K562 (cell line): ENCODE measurements around the gene PAIP1. TPM values are rescaled to one million over a fixed set of nuclear protein-coding genes. Genes with fewer than 3 reads are reported as not detected.

Source experiments
- CBX5 ChIP-seq: IDR thresholded peaks from 2 replicates; pipeline ENCODE4 v1.6.1; 2014; ENCODE audit warnings: low read depth, borderline replicate concordance
- EP300 ChIP-seq: IDR thresholded peaks from 2 replicates; pipeline ENCODE4 v1.6.1; 2012; ENCODE audit warnings: low read length, improper control_type of control experiment
- FOXA1 ChIP-seq: fragments of 450-650 bp; IDR thresholded peaks from 2 replicates; pipeline ENCODE4 v1.6.1; 2016; ENCODE audit warnings: mild to moderate bottlenecking, borderline replicate concordance
- HDAC2 ChIP-seq: fragments of 450-650 bp; IDR thresholded peaks from 2 replicates; pipeline ENCODE4 v1.6.1; 2016; ENCODE audit warnings: mild to moderate bottlenecking
- HEY1 ChIP-seq: fragments of 250-450 bp; sonication (Bioruptor Pico); IDR thresholded peaks from 2 replicates; pipeline ENCODE4 v1.5.0; 2020; ENCODE audit warnings: mild to moderate bottlenecking, moderate library complexity, borderline replicate concordance
- HLTF ChIP-seq: fragments of 450-650 bp; IDR thresholded peaks from 2 replicates; pipeline ENCODE4 v1.6.1; 2016
- MLLT1 ChIP-seq, 2 experiments: fragments of 450-650 bp; IDR thresholded peaks; 2 replicates each; pipeline ENCODE4 v1.6.1; 2016
- MXI1 ChIP-seq: IDR thresholded peaks from 2 replicates; pipeline ENCODE4 v1.6.1; 2011; ENCODE audit warnings: low read depth, mild to moderate bottlenecking, improper control_type of control experiment, low read length
- SMARCE1 ChIP-seq: fragments of 450-650 bp; IDR thresholded peaks from 2 replicates; pipeline ENCODE4 v1.7.1; 2016; ENCODE audit warnings: mild to moderate bottlenecking
- TCF7 ChIP-seq: sonication (generic); IDR thresholded peaks from 2 replicates; pipeline ENCODE4 v1.6.1; 2016; ENCODE audit warnings: antibody characterized with exemption, borderline replicate concordance
- TCFL5 ChIP-seq: fragments of 250-450 bp; sonication (Bioruptor Pico); conservative IDR thresholded peaks from 2 replicates; pipeline ENCODE4 v1.6.1; 2021; ENCODE audit warnings: mild to moderate bottlenecking, moderate library complexity, matching md5 sums
- ZBTB49 ChIP-seq: sonication (generic); formaldehyde crosslinking; IDR thresholded peaks from 2 replicates; pipeline ENCODE4 v1.8.0; 2022; ENCODE audit warnings: missing genetic modification reagents, mild to moderate bottlenecking, borderline replicate concordance
- ZNF668 ChIP-seq: fragments of 250-450 bp; sonication (Bioruptor Pico); IDR thresholded peaks from 2 replicates; pipeline ENCODE4 v1.8.0; 2022; ENCODE audit warnings: mild to moderate bottlenecking, inconsistent platforms
- polyA plus RNA-seq, 8 experiments: library from polyadenylated mRNA; depleted of rRNA in 4 of 8; stranded (reverse) in 5 of 8; unstranded in 3 of 8; fragments of >200 nt; fragmentation: Nextera tagmentation in 2 of 8; fragmentation: Illumina TruSeq in 1 of 8; extraction: Ambion mirVana in 2 of 8; extraction: Trizol in 1 of 8; gene quantifications; 2 replicates each; pipeline versions ENCODE4 v1.2.1 to v1.2.3, GENCODE V29; 2011 to 2014; ENCODE audit warnings: inconsistent platforms in 1 of 8, missing spikeins in 1 of 8
- total RNA-seq, 7 experiments: library from RNA; depleted of rRNA in 6 of 7; stranded (reverse); fragments of >200 nt in 6 of 7; fragmentation: Illumina TruSeq in 2 of 7; extraction: Trizol in 2 of 7; gene quantifications; 2 replicates each; pipeline versions ENCODE4 v1.2.1 to v1.2.3, GENCODE V29; 2011 to 2021; ENCODE audit warnings: low replicate concordance in 1 of 7
- TF ChIP-seq, protein P1 (sequence below): sonication (generic); formaldehyde crosslinking; IDR thresholded peaks from 2 replicates; pipeline ENCODE4 v1.4.0; 2020; ENCODE audit warnings: mild to moderate bottlenecking, missing genetic modification reagents
- TF ChIP-seq, protein P2 (sequence below), 2 experiments: fragments of 200-800 bp in 1 of 2; sonication (Bioruptor generic) in 1 of 2; sonication (generic) in 1 of 2; formaldehyde crosslinking in 1 of 2; IDR thresholded peaks in 1 of 2; conservative IDR thresholded peaks in 1 of 2; 2 replicates each; pipeline versions ENCODE4 v1.5.0 to v1.6.1; 2016 to 2020; ENCODE audit warnings: missing compliant biosample characterization in 1 of 2, missing genetic modification characterization in 1 of 2, missing genetic modification reagents in 1 of 2
- TF ChIP-seq, protein P3 (sequence below): fragments of 250-450 bp; sonication (Bioruptor Pico); IDR thresholded peaks from 2 replicates; pipeline ENCODE4 v1.8.0; 2021; ENCODE audit warnings: mild to moderate bottlenecking, moderate library complexity

The PAIP1 gene
- total and polyA plus RNA-seq, 9 of the 15 experiments (the other 6 are each of a cell fraction or from before 2014, with no cell fraction given): 51.7 to 181 (median 102) TPM

DNA sequence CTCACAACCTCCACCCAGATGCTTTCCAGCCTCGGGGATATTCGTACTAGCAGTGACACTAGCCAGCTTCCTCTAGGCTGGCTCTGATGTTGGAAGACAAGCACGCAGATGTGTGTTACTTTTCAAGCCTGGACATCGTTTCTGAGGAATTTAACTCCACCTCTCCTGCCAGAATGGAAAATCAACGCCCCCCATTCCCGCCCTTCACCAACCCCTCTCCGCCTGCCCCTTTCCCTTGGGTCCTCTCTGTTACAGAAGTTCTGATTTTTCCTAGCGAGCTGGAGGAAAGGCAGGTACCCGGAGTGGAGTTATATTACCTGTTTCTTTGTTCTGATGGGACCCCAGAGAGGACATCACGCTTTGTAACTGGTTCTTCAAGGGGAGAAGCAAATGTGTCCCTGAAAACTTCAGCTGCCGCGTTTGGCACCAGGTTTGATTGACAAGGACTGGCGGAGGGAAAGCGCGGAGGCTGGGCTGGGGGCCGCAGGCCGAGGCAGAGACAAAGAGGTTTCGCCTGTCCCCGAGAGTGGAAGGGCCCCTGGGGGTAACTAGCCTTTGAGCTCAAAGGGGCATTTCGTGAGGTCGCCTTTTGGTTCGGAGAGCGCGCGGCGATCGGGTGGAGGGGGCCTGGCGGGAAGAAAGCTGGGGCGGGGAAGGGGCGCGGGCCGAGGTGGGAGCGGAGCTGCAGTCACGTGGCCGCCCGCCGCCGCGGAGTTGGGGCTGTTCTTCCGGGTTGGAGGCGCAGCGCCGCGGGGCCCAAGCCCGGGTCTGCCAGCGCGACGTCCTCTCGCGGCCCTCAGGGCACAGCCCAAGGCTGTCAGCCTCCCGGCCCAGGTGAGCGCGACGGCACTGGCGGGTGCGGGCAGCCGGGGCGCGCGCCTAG lies 45.8 kb upstream of the PAIP1 start, which contains the start of gene NNT (continued):
- TF ChIP-seq ZNF668 (CRISPR knock-in tag) (no peak), EP300 (no peak; the same call in 1 of the 2 replicates), MXI1 (peak; percentile 46; the same call in 1 of the 2 replicates), HDAC2 (no peak), ZBTB49 (CRISPR knock-in tag) (no peak), TCFL5 (CRISPR knock-in tag) (no peak), HEY1 (CRISPR knock-in tag) (no peak), HLTF (no peak), MLLT1 (IDR thresholded peaks at IDR 0.05) (0 out of 4 replicates have a peak, but pooled peaks of 1 of the 2 experiments have one; percentile 20), CBX5 (no peak), FOXA1 (no peak), TCF7 (no peak), SMARCE1 (0 out of 2 replicates have a peak, but pooled peaks have one; percentile 5)
- TF ChIP-seq, protein P1, sequence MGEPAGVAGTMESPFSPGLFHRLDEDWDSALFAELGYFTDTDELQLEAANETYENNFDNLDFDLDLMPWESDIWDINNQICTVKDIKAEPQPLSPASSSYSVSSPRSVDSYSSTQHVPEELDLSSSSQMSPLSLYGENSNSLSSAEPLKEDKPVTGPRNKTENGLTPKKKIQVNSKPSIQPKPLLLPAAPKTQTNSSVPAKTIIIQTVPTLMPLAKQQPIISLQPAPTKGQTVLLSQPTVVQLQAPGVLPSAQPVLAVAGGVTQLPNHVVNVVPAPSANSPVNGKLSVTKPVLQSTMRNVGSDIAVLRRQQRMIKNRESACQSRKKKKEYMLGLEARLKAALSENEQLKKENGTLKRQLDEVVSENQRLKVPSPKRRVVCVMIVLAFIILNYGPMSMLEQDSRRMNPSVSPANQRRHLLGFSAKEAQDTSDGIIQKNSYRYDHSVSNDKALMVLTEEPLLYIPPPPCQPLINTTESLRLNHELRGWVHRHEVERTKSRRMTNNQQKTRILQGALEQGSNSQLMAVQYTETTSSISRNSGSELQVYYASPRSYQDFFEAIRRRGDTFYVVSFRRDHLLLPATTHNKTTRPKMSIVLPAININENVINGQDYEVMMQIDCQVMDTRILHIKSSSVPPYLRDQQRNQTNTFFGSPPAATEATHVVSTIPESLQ (CRISPR knock-in tag): peak; percentile 97
- TF ChIP-seq, protein P2, sequence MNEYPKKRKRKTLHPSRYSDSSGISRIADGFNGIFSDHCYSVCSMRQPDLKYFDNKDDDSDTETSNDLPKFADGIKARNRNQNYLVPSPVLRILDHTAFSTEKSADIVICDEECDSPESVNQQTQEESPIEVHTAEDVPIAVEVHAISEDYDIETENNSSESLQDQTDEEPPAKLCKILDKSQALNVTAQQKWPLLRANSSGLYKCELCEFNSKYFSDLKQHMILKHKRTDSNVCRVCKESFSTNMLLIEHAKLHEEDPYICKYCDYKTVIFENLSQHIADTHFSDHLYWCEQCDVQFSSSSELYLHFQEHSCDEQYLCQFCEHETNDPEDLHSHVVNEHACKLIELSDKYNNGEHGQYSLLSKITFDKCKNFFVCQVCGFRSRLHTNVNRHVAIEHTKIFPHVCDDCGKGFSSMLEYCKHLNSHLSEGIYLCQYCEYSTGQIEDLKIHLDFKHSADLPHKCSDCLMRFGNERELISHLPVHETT (CRISPR knock-in tag; conservative IDR thresholded peaks at IDR 0.05 in 1 of 2, IDR thresholded peaks at IDR 0.05 in 1 of 2): peak in 1 of 2 experiments; percentile 13; a peak in 1 of 4 replicates
- TF ChIP-seq, protein P3, sequence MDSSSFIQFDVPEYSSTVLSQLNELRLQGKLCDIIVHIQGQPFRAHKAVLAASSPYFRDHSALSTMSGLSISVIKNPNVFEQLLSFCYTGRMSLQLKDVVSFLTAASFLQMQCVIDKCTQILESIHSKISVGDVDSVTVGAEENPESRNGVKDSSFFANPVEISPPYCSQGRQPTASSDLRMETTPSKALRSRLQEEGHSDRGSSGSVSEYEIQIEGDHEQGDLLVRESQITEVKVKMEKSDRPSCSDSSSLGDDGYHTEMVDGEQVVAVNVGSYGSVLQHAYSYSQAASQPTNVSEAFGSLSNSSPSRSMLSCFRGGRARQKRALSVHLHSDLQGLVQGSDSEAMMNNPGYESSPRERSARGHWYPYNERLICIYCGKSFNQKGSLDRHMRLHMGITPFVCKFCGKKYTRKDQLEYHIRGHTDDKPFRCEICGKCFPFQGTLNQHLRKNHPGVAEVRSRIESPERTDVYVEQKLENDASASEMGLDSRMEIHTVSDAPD (CRISPR knock-in tag): no peak
